GM12864 (cell line): Measurements from ENCODE around the gene ST7.

Experiments used
- DNase-seq: peaks from one replicate; pipeline ENCODE4 v3.0.0-alpha.2; 2011; ENCODE audit warnings: low read depth
- H3K4me3 ChIP-seq: 2 replicates; pipeline ENCODE4 v1.5.1; 2011; ENCODE audit warnings: mild to moderate bottlenecking, low read depth, low read length, control low read depth
- CTCF ChIP-seq: IDR thresholded peaks from 2 replicates; pipeline ENCODE4 v1.5.1; 2011; ENCODE audit warnings: low read depth, mild to moderate bottlenecking, moderate library complexity, low read length, control low read depth, inconsistent platforms; ENCODE audit errors: missing control alignments

The ST7 gene

GRCh38 chr7:116988363-116988989 is 35.2 kb downstream of the ST7 start:
- no peak overlapping the region for H3K4me3 ChIP-seq
- TF ChIP-seq CTCF = no peak
- DNase-seq = no peak

GRCh38 chr7:116990056-116990455 is 36.8 kb downstream of the ST7 start:
- TF ChIP-seq CTCF = no peak
- H3K4me3 ChIP-seq = no peak overlapping the region
- DNase-seq = no peak

GRCh38 chr7:116991233-116991632 is 37.9 kb downstream of the ST7 start:
- H3K4me3 ChIP-seq = no peak overlapping the region
- no peak for TF ChIP-seq CTCF
- no peak for DNase-seq

GRCh38 chr7:116994611-116995010 is 41.3 kb downstream of the ST7 start:
- no peak for TF ChIP-seq CTCF
- no peak overlapping the region for H3K4me3 ChIP-seq
- no peak for DNase-seq

- H3K4me3 ChIP-seq = no peak overlapping the region
- no peak for DNase-seq
- no peak for TF ChIP-seq CTCF
These were observed 44.7 kb downstream of the ST7 start for GRCh38 chr7:116997972-116998371.

GRCh38 chr7:116998567-116999175 is 45.4 kb downstream of the ST7 start:
- DNase-seq = no peak
- H3K4me3 ChIP-seq = no peak overlapping the region
- TF ChIP-seq CTCF = no peak

GRCh38 chr7:116999311-116999710 is 46.0 kb downstream of the ST7 start:
- no peak overlapping the region for H3K4me3 ChIP-seq
- no peak for DNase-seq
- no peak for TF ChIP-seq CTCF
